A549 (cell line): ENCODE data around the gene CTRL.

Experiments used
- CBX2 ChIP-seq: fragments of 200-600 bp; sonication (generic); IDR thresholded peaks from 2 replicates; pipeline ENCODE4 v1.6.1; 2016; ENCODE audit warnings: low read depth, mild to moderate bottlenecking, borderline replicate concordance
- CBX8 ChIP-seq: fragments of 200-600 bp; sonication (generic); IDR thresholded peaks from 2 replicates; pipeline ENCODE4 v1.6.1; 2016
- CTCF ChIP-seq: fragments of >200 bp; sonication (Bioruptor Twin); formaldehyde crosslinking; IDR thresholded peaks from 3 replicates; pipeline ENCODE4 v1.5.1; 2016
- EP300 ChIP-seq, 2 experiments: fragments of >200 bp; sonication (Bioruptor Twin); formaldehyde crosslinking; IDR thresholded peaks; 2 replicates in 1 of 2; 3 replicates in 1 of 2; pipeline ENCODE4 v1.6.1; 2016 to 2017
- MAFK ChIP-seq: fragments of 450-650 bp; IDR thresholded peaks from 2 replicates; pipeline ENCODE4 v1.6.1; 2014; ENCODE audit not compliant: partially characterized antibody
- MAZ ChIP-seq: fragments of 150-350 bp; IDR thresholded peaks from 2 replicates; pipeline ENCODE4 v1.6.1; 2014; ENCODE audit warnings: antibody characterized with exemption, low read depth, low read length, borderline replicate concordance
- POLR2A ChIP-seq: IDR thresholded peaks from 2 replicates; pipeline ENCODE4 v1.6.1; 2012; ENCODE audit warnings: mild to moderate bottlenecking, low read length
- RCOR1 ChIP-seq: fragments of 150-350 bp; IDR thresholded peaks from 2 replicates; pipeline ENCODE4 v1.6.1; 2014; ENCODE audit warnings: antibody characterized with exemption, low read length, low read depth
- RNF2 ChIP-seq: fragments of 200-600 bp; sonication (generic); IDR thresholded peaks from 2 replicates; pipeline ENCODE4 v1.6.1; 2016; ENCODE audit warnings: low read depth, mild to moderate bottlenecking, antibody characterized with exemption, moderate library complexity, borderline replicate concordance
- SMC3 ChIP-seq: fragments of >200 bp; sonication (Bioruptor Twin); formaldehyde crosslinking; IDR thresholded peaks from 3 replicates; pipeline ENCODE4 v1.6.1; 2018; ENCODE audit warnings: inconsistent platforms
- USF2 ChIP-seq: fragments of 450-650 bp; IDR thresholded peaks from 2 replicates; pipeline ENCODE4 v1.6.1; 2014; ENCODE audit warnings: antibody characterized with exemption

- no peak for TF ChIP-seq CTCF
- TF ChIP-seq CBX8, result no peak
- no peak for TF ChIP-seq POLR2A
- TF ChIP-seq CBX2, result no peak
- TF ChIP-seq EP300 (IDR thresholded peaks at IDR 0.05), result no peak
- TF ChIP-seq MAFK, result no peak
- TF ChIP-seq MAZ, result no peak
- TF ChIP-seq RCOR1, result no peak
- no peak for TF ChIP-seq USF2
- TF ChIP-seq SMC3, result no peak
- no peak for TF ChIP-seq RNF2
These were observed 45.3 kb downstream of the CTRL start for GRCh38 chr16:67886387-67886786.
